HG03159 (cell line): ENCODE measurements around the gene FBXW4.

Experiments
- ATAC-seq: cut with Tn5 transposase; IDR thresholded peaks from one replicate; pipeline ENCODE4 v1.9.1; 2021; ENCODE audit warnings: mild to moderate bottlenecking, moderate library complexity; ENCODE audit not compliant: unreplicated experiment

Gene FBXW4

DNA sequence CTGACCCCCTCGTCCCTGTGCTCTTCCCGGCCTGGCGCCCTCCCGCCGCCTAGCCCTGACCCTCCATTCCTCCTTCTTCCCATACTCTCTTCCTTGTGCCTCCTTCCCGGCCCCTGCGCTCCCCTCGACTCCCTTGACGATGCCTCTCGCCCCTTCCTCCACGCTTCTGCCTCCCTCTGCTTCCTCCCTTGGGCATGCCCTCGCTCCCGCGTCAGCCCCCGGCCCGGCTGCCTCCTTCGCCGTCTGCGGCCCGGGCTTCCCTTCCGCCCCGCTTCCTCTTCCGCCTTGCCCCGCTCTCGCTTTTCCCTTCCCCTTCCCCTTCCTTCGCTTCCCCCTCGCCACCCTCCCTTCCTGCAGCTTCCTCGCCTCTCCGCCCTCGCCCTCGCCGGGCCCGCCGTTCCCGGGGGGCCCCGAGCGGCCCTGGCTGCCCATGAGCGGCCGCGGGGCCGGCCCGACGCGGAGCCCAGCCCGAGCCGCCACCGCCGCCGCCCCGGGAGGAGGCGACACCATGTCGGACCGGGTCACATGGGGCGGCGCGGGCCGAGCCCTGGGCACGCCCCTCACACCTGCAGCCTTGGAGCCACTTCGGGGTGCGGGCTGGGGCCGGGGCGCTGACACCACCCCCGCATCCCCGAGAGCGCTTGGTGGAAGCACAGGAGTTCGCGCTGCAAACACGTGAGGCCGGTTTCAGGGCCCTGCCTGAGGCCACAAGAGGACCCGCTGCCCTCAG, at the start of gene FBXW4:
TSS of gene FBXW4 (minus strand) at position 497 of the 730 bp plus-strand sequence. CDS start at position 432, 65 bp downstream.
- ATAC-seq = peak; percentile 63

DNA sequence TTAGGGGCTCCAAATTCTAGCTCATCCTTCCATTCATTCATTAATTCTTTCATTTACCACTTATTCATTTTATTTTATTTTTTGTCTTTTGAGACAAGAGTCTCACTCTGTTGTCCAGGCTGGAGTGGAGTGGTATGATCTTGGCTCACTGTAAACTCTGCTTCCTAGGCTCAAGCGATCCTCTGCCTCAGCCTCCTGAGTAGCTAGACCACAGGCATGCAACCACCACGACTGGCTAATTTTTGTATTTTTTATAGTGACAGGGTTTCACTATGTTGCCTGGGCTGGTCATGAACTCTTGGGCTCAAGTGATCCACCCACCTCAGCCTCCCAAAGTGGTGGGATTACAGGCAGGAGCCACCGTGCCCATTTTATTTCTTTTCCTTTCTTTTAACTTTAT, 49.3 kb upstream of the FBXW4 start:
- no peak for ATAC-seq

DNA sequence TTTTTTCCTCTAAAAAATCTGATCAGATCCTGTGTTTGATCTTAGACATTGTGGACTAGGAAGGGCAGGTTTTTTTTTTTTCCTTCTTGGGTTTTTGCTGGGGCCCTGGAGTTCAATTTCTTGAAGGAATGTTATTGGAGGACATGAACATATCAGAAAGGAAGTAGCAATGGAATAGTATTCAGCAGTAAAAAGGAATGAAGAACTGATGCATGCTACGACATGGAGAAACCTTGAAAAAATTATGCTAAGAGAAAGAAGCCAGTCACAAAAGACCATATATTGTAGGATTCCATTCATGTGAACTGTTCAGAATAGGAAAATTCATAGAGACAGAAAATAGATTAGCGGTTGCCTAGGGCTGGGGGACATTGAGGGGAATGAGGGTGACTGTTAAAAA, 47.0 kb upstream of the FBXW4 start:
- ATAC-seq = no peak

- no peak for ATAC-seq
Measured at GRCh38 chr10:101736666-101737065, 41.7 kb upstream of the FBXW4 start.

GRCh38 chr10:101732096-101732495, 37.1 kb upstream of the FBXW4 start:
- ATAC-seq = no peak

GRCh38 chr10:101726115-101726387, 31.1 kb upstream of the FBXW4 start:
- no peak for ATAC-seq

- no peak for ATAC-seq
Measured at GRCh38 chr10:101725296-101726114, 30.5 kb upstream of the FBXW4 start.

DNA sequence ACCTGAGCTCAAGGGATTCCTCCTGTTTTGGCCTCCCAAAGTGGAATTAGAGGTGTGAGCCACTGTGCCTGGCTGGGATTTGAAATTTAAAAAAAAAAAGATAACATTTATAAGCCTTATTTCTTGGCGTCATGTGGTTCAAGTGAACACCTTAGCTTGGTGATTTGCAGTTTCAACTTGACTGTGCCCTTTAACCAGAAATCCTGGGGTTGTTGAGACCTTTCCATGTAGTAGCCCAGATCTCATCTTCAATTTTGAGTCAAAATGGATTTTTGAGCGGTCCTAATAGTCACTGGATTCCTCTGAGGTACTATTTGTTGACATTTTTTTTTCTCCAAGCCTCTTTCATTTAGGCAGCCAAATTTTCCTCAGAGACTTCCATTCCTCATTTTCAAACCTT, 29.5 kb upstream of the FBXW4 start:
- no peak for ATAC-seq

DNA sequence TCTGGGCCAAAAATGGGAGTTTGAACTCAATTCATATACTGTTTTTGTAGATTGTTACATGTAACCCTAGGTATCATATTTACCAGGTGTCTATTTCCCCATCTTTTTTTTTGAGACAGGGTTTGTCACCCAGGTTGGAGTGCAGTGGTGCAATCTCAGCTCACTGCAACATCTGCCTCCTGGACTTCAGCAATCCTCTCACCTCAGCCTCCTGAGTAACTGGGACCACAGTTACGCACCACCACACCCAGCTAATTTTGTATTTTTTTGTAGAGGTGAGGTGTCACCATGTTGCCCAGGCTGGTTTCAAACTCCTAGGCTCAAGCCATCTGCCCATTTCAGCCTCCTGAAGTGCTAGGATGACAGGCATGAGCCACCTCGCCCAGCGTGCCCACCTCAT, 28.2 kb upstream of the FBXW4 start:
- ATAC-seq = no peak

GRCh38 chr10:101721806-101722205, 26.8 kb upstream of the FBXW4 start:
- no peak for ATAC-seq

- no peak for ATAC-seq
Measured at GRCh38 chr10:101720606-101721230, 25.7 kb upstream of the FBXW4 start.

DNA sequence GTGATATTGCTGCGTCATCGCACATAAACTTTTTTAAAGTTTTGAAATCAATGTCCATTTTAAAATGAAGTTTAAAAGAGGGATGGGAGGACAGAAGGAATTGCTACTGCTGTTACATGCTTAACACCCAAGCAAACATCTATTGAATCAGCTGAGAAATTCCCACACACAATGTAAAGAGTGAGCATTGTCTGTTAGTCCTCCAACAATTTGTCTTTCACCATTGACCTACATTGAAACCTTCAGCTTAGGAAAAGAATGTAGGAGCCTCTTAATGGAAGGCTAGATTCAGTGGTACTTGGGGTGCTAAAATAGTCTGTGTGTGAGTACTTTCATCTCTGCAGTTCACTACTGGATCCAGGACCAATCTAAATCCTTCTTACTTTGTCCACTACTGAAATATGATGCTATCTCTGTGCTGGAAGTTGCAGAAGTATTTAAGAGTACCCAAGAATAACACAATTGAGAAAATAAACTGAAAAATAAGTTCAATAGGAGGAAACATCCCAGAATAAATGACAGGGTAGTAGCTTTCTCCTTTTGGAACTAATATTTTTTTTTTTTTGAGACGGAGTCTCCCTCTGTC, 23.8 kb upstream of the FBXW4 start:
- no peak for ATAC-seq

- ATAC-seq = no peak
Measured at GRCh38 chr10:101716891-101717659, 22.1 kb upstream of the FBXW4 start.

- ATAC-seq = no peak
Measured at GRCh38 chr10:101712997-101713396, 18.0 kb upstream of the FBXW4 start.

DNA sequence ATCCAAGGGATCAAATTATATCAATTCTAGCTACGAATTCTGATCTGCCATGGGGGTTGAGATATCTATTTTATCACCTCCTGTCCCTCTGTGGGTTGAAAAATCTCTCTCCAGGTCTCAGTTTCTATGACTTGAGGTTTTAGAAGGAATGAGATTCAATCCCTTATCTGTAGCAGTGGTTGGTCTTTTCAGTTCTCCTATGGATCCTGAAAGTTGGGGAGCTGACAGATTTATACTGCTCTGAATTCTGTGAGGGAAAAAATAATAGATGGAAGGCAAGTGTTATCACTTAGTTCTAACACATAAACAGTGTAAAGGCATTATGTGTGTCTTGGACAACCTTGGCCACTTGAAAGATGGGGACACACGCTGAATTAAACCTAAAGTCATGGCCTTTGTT, 15.8 kb upstream of the FBXW4 start:
- no peak for ATAC-seq

DNA sequence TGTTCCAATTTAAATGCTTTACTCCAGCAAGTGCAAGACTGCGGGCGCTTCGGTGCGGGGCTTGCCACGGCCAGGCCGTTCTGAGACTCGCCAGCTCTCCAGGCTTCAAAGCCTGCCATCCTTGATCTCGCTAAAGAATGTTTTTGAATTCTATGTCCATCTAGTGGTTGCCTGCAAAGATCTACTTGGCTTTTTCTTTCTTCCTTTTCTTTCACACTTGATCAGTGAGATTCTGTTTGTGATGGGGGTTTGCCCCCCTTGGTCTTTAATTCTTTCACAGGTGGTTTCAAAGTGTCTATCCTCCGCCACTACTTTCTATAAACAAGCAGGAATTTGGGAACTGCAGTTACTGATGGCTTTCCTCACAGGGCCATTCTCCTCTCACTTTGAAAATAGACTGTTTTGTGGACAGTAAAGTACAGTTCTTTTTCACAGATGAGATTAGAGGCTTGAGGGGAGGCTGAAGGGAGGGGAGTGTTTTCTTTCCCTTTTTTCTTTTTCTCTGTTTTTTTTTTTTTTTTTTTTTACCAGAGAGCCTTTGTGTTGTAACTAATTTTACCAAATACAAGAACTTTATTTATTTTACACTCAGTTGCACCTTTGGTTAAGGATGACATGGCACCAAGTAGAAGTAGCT, 15.2 kb upstream of the FBXW4 start:
- no peak for ATAC-seq

DNA sequence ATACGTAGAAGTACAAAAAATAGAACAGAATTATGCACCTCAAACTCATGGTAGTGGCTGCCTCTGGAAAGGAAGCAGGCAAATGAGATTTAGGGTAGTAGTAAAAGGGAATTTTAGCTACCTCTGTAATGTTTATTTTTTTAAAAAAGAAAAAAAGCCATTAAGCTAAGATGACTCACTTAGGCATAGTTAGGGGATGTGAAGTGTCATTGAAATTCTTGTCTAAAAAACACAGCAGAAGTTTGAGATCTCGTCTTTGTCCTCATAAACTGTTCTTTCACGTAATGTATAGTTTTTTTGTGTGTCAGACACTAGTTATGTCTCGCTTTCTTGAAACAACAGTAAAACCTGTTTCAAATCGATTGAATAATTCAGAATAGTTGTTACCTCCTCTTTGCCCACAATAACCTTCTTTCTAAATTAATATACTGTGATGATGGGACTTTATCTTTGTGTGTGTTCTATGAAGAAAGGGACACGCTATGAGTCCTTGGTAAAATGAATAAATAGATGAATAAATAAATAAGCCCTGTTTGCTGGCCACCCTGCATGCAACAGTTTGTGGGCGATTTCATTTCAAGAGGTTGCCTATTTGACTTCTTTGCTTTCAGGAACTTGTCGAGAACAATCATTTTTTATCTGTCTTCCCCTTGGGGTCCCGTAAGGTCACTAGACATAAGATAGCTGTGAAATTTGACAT, 14.5 kb upstream of the FBXW4 start:
- no peak for ATAC-seq

GRCh38 chr10:101708870-101709269, 13.9 kb upstream of the FBXW4 start:
- no peak for ATAC-seq

GRCh38 chr10:101708073-101708472, 13.1 kb upstream of the FBXW4 start:
- ATAC-seq = no peak

GRCh38 chr10:101704331-101704730, 9.4 kb upstream of the FBXW4 start:
- ATAC-seq = no peak
